Measurements from ENCODE around the gene KSR2. TPM values are rescaled to one million over a fixed set of nuclear protein-coding genes. Genes with fewer than 3 reads are reported as not detected.

The KSR2 gene
- total RNA-seq, 1 donor from 2014 or later, result 0.69 TPM

DNA sequence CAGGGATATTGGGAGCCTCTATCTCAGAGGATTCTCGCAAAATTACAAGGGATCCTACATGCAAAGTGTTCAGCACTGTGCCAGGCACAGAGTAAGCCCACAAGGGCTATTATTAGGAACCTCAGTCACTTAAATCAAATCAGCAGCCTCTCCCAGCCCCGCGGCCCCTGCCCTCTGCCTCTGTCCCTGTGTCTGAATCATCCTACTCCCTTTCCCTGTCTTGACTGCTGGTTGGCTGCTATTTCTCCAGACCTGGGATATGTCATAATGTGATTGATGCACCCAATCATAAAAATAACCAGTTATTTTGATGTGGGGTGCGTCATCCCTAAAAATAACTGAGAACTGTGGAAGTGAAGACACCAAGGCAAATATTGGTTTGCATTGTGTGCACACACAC, 176.3 kb downstream of the KSR2 start:
- DNase-seq (ENCODE audit: low spot score in 2 of 2, unreplicated experiment in 2 of 2), result no peak
- Mint-ChIP-seq H3K27ac (no peak overlapping the region), H3K9me3 (peaks cover 3% of the 10 kb centered on the region), H3K4me1 (peaks cover 3% of the 10 kb centered on the region), H3K36me3 (no peaks in the 10 kb centered on the region), H3K27me3 (ENCODE audit: low read depth) (peaks cover 21% of the 10 kb centered on the region), H3K4me3 (no peak overlapping the region)
- TF ChIP-seq CTCF (IDR thresholded peaks at IDR 0.05; ENCODE audit: unreplicated experiment), result no peak

- peaks cover 3% of the 10 kb centered on the region for H3K4me1 Mint-ChIP-seq
- no peak overlapping the region for H3K27ac Mint-ChIP-seq
- no peak overlapping the region for H3K4me3 Mint-ChIP-seq
- DNase-seq (ENCODE audit: low spot score in 2 of 2, unreplicated experiment in 2 of 2), result no peak
- peaks cover 21% of the 10 kb centered on the region for H3K27me3 Mint-ChIP-seq (ENCODE audit: low read depth)
- no peaks in the 10 kb centered on the region for H3K9me3 Mint-ChIP-seq
- no peak for TF ChIP-seq CTCF (IDR thresholded peaks at IDR 0.05; ENCODE audit: unreplicated experiment)
- H3K36me3 Mint-ChIP-seq, result no peaks in the 10 kb centered on the region
Observed at GRCh38 chr12:117790948-117791347, 177.8 kb downstream of the KSR2 start.

GRCh38 chr12:117790198-117790597, 178.6 kb downstream of the KSR2 start:
- Mint-ChIP-seq H3K27me3 (ENCODE audit: low read depth) (peaks cover 21% of the 10 kb centered on the region), H3K4me3 (no peak overlapping the region), H3K4me1 (peaks cover 3% of the 10 kb centered on the region), H3K27ac (no peak overlapping the region), H3K9me3 (peaks cover 6% of the 10 kb centered on the region), H3K36me3 (no peaks in the 10 kb centered on the region)
- TF ChIP-seq CTCF (IDR thresholded peaks at IDR 0.05; ENCODE audit: unreplicated experiment), result no peak
- no peak for DNase-seq (ENCODE audit: low spot score in 2 of 2, unreplicated experiment in 2 of 2)

GRCh38 chr12:117789195-117789912, 179.4 kb downstream of the KSR2 start:
- no peaks in the 10 kb centered on the region for H3K36me3 Mint-ChIP-seq
- peaks cover 9% of the 10 kb centered on the region for H3K9me3 Mint-ChIP-seq
- H3K27ac Mint-ChIP-seq, result no peak overlapping the region
- DNase-seq (ENCODE audit: low spot score in 2 of 2, unreplicated experiment in 2 of 2), result no peak
- H3K4me3 Mint-ChIP-seq, result no peak overlapping the region
- no peak for TF ChIP-seq CTCF (IDR thresholded peaks at IDR 0.05; ENCODE audit: unreplicated experiment)
- peaks cover 3% of the 10 kb centered on the region for H3K4me1 Mint-ChIP-seq
- H3K27me3 Mint-ChIP-seq (ENCODE audit: low read depth), result peaks cover 24% of the 10 kb centered on the region

DNA sequence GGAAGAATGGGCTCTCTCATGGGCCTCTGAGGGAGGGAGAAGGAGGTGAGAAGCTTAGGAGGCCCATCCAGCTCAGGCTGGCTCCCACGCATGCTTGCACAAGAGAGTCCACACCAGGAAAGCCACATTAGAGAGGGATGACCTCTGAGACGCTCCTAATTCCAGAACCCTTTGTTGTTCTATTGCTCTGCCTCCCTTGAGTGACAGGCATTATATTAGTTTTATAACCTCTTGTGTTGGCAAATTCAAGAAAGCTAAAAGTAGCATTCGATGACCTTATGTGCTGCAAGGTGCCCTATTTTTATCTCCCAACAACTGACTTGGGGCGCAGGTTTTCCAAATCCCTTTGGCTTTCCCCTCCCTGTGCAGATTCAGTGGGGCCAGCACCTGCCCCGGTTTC, 190.1 kb downstream of the KSR2 start:
- Mint-ChIP-seq H3K27me3 (ENCODE audit: low read depth) (peaks cover 48% of the 10 kb centered on the region), H3K36me3 (no peaks in the 10 kb centered on the region), H3K4me1 (no peaks in the 10 kb centered on the region)

More for the DNA sequence above, 190.1 kb downstream of the KSR2 start:
- H3K9me3 Mint-ChIP-seq, result no peaks in the 10 kb centered on the region
- H3K4me3 Mint-ChIP-seq, result no peak overlapping the region
- H3K27ac Mint-ChIP-seq, result no peak overlapping the region
- TF ChIP-seq CTCF (IDR thresholded peaks at IDR 0.05; ENCODE audit: unreplicated experiment), result no peak
- no peak for DNase-seq (ENCODE audit: low spot score in 2 of 2, unreplicated experiment in 2 of 2)
